T-helper 1 cell (primary cell): ENCODE results near the gene AAK1.
"Not testable (repeated sequence)": the region's sequence is repeated elsewhere in the genome, so short reads cannot be mapped to it uniquely, and the experiment has no call there.

Source experiments
- DNase-seq, 5 donors: peaks; one replicate each; pipeline ENCODE4 v3.0.0-alpha.2; 2012 to 2020

The AAK1 gene

GRCh38 chr2:69597843-69598610 is 45.5 kb downstream of the AAK1 start:
- no peak for DNase-seq

- no peak for DNase-seq
Measured at GRCh38 chr2:69597105-69597504, 46.4 kb downstream of the AAK1 start.

- DNase-seq, result no peak
Measured at GRCh38 chr2:69594341-69594740, 49.2 kb downstream of the AAK1 start.

GRCh38 chr2:69592511-69592910 is 51.0 kb downstream of the AAK1 start:
- no peak for DNase-seq

- DNase-seq, result no peak
Measured at GRCh38 chr2:69589973-69590652, 53.4 kb downstream of the AAK1 start.

- DNase-seq, result no peak
Measured at GRCh38 chr2:69588945-69589344, 54.6 kb downstream of the AAK1 start.

GRCh38 chr2:69588403-69588802 is 55.1 kb downstream of the AAK1 start:
- no peak for DNase-seq

- DNase-seq, result no peak
Measured at GRCh38 chr2:69585855-69586555, 57.5 kb downstream of the AAK1 start.

GRCh38 chr2:69584127-69584889 is 59.2 kb downstream of the AAK1 start:
- DNase-seq, result no peak

GRCh38 chr2:69583321-69583833 is 60.2 kb downstream of the AAK1 start:
- DNase-seq, result no peak

- DNase-seq, result no peak
Measured at GRCh38 chr2:69582582-69583176, 60.9 kb downstream of the AAK1 start.

- DNase-seq, result no peak
Measured at GRCh38 chr2:69581774-69582581, 61.6 kb downstream of the AAK1 start.

GRCh38 chr2:69580486-69580885 is 63.1 kb downstream of the AAK1 start:
- DNase-seq, result no peak

GRCh38 chr2:69579536-69579935 is 64.0 kb downstream of the AAK1 start:
- no peak for DNase-seq

GRCh38 chr2:69578198-69578540 is 65.4 kb downstream of the AAK1 start:
- DNase-seq, result no peak

- no peak for DNase-seq
Measured at GRCh38 chr2:69577467-69578197, 65.9 kb downstream of the AAK1 start.

GRCh38 chr2:69576880-69577279 is 66.7 kb downstream of the AAK1 start:
- no peak for DNase-seq

GRCh38 chr2:69575926-69576325 is 67.6 kb downstream of the AAK1 start:
- DNase-seq, result no peak

- DNase-seq, result not testable (repeated sequence)
Measured at GRCh38 chr2:69575371-69575770, 68.2 kb downstream of the AAK1 start.

- DNase-seq, result no peak
Measured at GRCh38 chr2:69572641-69573040, 70.9 kb downstream of the AAK1 start.

GRCh38 chr2:69571189-69571588 is 72.3 kb downstream of the AAK1 start:
- no peak for DNase-seq
